22Rv1 (cell line): ENCODE measurements around the gene CYP4F8.

ENCODE experiments used
- CTCF ChIP-seq: fragments of 450-650 bp; IDR thresholded peaks from 2 replicates; pipeline ENCODE4 v1.5.1; 2017; ENCODE audit warnings: mild to moderate bottlenecking
- ZFX ChIP-seq: fragments of 450-650 bp; IDR thresholded peaks from 2 replicates; pipeline ENCODE4 v1.6.1; 2017; ENCODE audit warnings: antibody characterized with exemption, borderline replicate concordance

GRCh38 chr19:15591796-15592195, 23.2 kb upstream of the CYP4F8 start:
- TF ChIP-seq CTCF (no peak), ZFX (no peak)
